Measurements from ENCODE around the gene CERT1. TPM values are rescaled to one million over a fixed set of nuclear protein-coding genes. Genes with fewer than 3 reads are reported as not detected.
A peak's percentile ranks its signal among the peaks of the same experiment; 100 is the strongest.

The CERT1 gene
- total and polyA plus RNA-seq, 12 donors, result 6.3 to 47.6 (median 37.5) TPM

DNA sequence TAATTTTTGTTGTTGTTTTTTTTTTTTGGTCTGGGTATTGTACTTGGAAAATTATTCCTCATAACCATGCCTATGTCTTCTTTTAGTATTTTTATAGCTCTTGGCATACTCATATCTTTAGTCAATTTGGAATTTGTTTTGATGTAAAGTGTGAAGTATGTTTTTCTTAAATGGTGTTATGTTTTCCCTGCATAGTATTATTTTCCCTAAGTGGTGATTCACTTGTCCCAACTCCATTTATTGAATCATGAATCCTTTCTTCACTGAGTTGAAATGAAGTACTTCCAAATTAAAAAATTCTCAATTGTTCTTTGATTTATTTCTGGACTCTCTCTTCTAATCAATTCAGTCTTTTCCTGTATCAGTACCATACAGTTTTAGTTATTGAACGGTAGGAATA is 46.8 kb upstream of the CERT1 start:
- TF ChIP-seq, protein P1, sequence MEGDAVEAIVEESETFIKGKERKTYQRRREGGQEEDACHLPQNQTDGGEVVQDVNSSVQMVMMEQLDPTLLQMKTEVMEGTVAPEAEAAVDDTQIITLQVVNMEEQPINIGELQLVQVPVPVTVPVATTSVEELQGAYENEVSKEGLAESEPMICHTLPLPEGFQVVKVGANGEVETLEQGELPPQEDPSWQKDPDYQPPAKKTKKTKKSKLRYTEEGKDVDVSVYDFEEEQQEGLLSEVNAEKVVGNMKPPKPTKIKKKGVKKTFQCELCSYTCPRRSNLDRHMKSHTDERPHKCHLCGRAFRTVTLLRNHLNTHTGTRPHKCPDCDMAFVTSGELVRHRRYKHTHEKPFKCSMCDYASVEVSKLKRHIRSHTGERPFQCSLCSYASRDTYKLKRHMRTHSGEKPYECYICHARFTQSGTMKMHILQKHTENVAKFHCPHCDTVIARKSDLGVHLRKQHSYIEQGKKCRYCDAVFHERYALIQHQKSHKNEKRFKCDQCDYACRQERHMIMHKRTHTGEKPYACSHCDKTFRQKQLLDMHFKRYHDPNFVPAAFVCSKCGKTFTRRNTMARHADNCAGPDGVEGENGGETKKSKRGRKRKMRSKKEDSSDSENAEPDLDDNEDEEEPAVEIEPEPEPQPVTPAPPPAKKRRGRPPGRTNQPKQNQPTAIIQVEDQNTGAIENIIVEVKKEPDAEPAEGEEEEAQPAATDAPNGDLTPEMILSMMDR (IDR thresholded peaks at IDR 0.05), result no peak
- Histone ChIP-seq H3K4me1 (peaks cover 0 to 24% (median 9%) of the 10 kb centered on the region in 9 donors), H3K27ac (peak overlapping the region in 7 of 10 donors; percentile 15 to 81 (median 62)), H3K36me3 (peaks cover 0 to 40% (median 4%) of the 10 kb centered on the region in 9 donors), H3K9me3 (peaks cover 0 to 34% (median 0%) of the 10 kb centered on the region in 11 donors), H3K4me3 (no peak overlapping the region), H3K27me3 (no peaks in the 10 kb centered on the region)
- WGBS, 2 donors, result 96 to 98% methylated on average over 1 of the region's 1 CpG
- intact Hi-C loops (cut with DNase I), result no loop called here
- DNase-seq (no peak), ATAC-seq (no peak)

DNA sequence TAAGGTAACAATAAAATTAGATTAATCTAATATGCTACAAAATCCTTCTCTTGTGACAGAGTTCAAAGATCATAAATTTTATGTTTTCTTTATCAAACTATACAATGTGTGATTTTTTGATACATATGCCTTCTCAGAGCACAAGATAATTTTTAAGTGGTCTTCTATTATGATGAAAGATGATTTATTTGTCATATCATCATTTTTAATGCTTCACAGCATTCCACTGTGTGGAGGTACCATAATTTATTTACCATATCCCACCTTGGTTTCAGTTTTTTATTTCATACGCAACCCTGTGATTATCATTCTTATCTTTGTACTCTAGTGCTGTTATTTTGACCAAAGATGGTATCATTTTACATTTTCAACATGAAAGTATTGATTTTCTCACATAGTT is 41.9 kb upstream of the CERT1 start:
- Histone ChIP-seq H3K36me3 (peaks cover 0 to 66% (median 15%) of the 10 kb centered on the region in 9 donors), H3K27ac (no peak overlapping the region), H3K27me3 (no peaks in the 10 kb centered on the region), H3K9me3 (peaks cover 0 to 11% (median 0%) of the 10 kb centered on the region in 11 donors), H3K4me3 (no peak overlapping the region), H3K4me1 (peaks cover 0 to 9% (median 0%) of the 10 kb centered on the region in 9 donors)
- TF ChIP-seq, protein P1 (IDR thresholded peaks at IDR 0.05), result no peak
- intact Hi-C loops (cut with DNase I), result loop anchor here in 1 of 10 donors (5.0 kb wide), 1 partner anchor 41 kb away; the partner anchor contains the start of genes CERT1 and POLK
- ATAC-seq (no peak), DNase-seq (no peak)
- WGBS, 2 donors, result 85 to 92% methylated on average over 1 of the region's 1 CpG

DNA sequence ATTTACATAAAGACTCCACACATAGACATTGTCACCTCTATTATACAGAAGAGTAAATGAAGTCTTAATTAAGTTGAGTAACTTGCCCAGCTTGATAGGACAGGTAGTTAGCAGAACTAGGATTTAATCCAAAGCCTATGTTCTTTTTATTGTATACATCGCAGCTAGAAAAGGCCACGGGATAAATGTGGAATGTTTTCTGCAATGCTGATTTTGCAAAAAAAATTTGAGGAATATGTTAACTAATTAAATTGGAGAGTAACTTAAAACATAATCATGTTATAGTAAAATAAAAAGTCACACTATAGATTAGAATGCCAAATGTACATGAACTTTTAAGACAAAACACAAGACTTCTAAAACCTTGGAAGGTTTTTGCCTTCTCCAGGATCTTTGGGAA is 41.3 kb upstream of the CERT1 start:
- Histone ChIP-seq H3K36me3 (peaks cover 0 to 61% (median 13%) of the 10 kb centered on the region in 9 donors), H3K9me3 (peaks cover 0 to 10% (median 0%) of the 10 kb centered on the region in 11 donors), H3K27ac (no peak overlapping the region), H3K4me1 (peaks cover 0 to 4% (median 0%) of the 10 kb centered on the region in 9 donors), H3K27me3 (no peaks in the 10 kb centered on the region), H3K4me3 (no peak overlapping the region)
- ATAC-seq (no peak), DNase-seq (no peak)
- TF ChIP-seq, protein P1 (IDR thresholded peaks at IDR 0.05), result no peak
- intact Hi-C loops (cut with DNase I), result loop anchor here in 1 of 10 donors (5.0 kb wide), 1 partner anchor 40 kb away; the partner anchor contains the start of genes CERT1 and POLK
- WGBS, 2 donors, result 97% methylated on average over 2 of the region's 2 CpGs

DNA sequence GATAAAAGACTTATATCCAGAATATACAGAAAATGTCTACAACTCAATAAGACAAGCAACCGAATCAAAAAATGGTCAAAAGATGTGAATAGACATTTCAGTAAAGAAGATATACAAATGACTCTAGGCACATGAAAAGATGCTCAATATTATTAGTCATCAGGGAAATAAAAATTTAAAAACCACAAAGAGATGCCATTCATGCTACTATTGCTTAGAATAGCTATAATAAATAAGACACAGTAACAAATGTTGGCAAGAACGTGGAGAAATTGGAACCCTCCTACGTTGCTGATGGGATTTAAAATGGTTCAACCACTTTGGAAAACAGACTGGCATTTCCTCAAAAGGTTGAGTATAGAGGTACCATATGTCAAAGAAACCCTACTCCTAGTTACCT is 40.0 kb upstream of the CERT1 start:
- ATAC-seq (no peak), DNase-seq (no peak)
- H3K36me3 ChIP-seq, result peaks cover 0 to 51% (median 12%) of the 10 kb centered on the region in 9 donors
- intact Hi-C loops (cut with DNase I), result loop anchor here in 1 of 10 donors (5.0 kb wide), 1 partner anchor 39 kb away; the partner anchor contains the start of genes CERT1 and POLK
- no peak overlapping the region for H3K4me3 ChIP-seq
- H3K27me3 ChIP-seq, result no peaks in the 10 kb centered on the region
- TF ChIP-seq, protein P1 (IDR thresholded peaks at IDR 0.05), result no peak
- H3K27ac ChIP-seq, result no peak overlapping the region
- 93 to 97% methylated on average over 3 of the region's 3 CpGs for WGBS, 2 donors
- no peaks in the 10 kb centered on the region for H3K9me3 ChIP-seq
- peaks cover 0 to 9% (median 0%) of the 10 kb centered on the region in 9 donors for H3K4me1 ChIP-seq

All from heart right ventricle (tissue), 16 donors.